ENCODE results near the gene TMEM120B.

DNA sequence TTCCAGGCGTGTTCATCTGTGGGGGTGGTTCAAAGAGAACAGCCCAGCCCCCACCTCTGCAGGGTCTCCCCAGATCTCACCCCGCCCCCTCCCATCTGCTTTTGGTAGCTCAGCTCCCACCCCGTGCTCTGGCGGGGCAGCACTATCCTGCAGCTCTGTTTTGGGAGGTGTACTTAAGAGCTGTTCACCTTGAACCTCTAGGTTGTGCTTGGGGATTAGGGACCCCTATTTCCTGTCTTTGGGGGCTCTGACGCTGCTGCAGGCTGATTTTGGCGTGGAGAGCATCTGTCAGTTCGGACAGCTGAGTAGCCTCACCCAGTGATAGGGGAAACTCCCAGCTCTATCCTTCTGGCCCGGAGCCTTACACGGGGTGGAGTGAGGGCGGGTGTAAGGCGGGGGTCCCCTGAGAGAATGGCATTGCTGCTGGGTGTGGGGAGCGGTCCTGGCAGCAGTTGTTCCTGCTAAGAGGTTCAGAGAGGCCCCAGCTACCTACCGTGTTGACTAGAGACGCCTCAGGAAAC is 765 bp downstream of the TMEM120B start:
- TF ChIP-seq, protein P1, sequence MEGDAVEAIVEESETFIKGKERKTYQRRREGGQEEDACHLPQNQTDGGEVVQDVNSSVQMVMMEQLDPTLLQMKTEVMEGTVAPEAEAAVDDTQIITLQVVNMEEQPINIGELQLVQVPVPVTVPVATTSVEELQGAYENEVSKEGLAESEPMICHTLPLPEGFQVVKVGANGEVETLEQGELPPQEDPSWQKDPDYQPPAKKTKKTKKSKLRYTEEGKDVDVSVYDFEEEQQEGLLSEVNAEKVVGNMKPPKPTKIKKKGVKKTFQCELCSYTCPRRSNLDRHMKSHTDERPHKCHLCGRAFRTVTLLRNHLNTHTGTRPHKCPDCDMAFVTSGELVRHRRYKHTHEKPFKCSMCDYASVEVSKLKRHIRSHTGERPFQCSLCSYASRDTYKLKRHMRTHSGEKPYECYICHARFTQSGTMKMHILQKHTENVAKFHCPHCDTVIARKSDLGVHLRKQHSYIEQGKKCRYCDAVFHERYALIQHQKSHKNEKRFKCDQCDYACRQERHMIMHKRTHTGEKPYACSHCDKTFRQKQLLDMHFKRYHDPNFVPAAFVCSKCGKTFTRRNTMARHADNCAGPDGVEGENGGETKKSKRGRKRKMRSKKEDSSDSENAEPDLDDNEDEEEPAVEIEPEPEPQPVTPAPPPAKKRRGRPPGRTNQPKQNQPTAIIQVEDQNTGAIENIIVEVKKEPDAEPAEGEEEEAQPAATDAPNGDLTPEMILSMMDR (IDR thresholded peaks at IDR 0.05; ENCODE audit: low read length) = no peak
- no peak for TF ChIP-seq EZH2 (optimal IDR thresholded peaks at IDR 0.05; ENCODE audit: low read depth, low read length)
